Measurements from ENCODE around the gene CMTM6. TPM values are rescaled to one million over a fixed set of nuclear protein-coding genes. Genes with fewer than 3 reads are reported as not detected.
"Not testable (repeated sequence)": the region's sequence is repeated elsewhere in the genome, so short reads cannot be mapped to it uniquely, and the experiment has no call there.

CMTM6 gene
- total and polyA plus RNA-seq, 2 of the 13 experiments (the other 11 are each of a cell fraction or from before 2014, with no cell fraction given) = 25.6 to 55.7 TPM

DNA sequence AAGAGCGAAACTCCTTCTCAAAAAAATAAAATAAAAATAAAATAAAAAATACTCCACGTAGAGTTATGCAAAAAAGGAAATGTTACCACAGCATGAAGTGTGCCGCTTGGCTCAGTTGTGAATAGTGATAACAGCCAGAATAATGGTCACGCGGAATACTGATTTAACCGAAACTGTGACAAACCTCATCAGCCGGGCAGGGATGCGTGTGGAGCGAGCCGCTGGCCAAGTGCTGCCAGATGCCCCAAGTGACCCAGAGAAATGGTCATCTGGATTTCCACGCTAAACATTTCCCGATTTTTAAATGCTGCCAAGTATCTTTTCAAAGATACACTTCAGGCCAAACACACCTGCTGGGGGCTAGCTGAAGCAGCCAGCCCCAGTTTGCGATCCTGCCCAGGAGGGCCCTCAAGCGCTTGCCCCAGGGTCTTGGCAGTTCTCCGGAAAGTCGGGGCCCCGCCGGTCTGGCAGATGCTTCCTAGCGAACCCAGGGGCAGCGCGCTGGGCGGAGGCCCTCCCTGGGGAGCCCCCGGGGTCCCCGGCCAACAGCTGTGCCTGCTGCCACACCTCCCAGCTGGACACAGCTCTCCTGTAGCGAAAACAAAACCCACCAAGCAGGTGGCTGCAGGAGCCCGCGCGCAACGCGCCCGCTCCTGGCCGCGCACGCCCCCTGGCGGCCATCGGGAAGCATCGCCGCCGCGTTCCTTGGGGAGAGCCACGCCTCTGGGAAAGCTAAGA lies 35.1 kb downstream of the CMTM6 start:
- Histone ChIP-seq H4K20me1 (ENCODE audit: insufficient read depth, low read length) (no peaks in the 10 kb centered on the region), H3K4me3 (replicated peaks in 1 of 3; ENCODE audit: insufficient read depth in 1 of 3, low read depth in 2 of 3, low read length in 3 of 3) (no peak overlapping the region), H3K9me3 (ENCODE audit: low read length) (no peaks in the 10 kb centered on the region), H3K4me1 (ENCODE audit: insufficient read depth, low read length) (no peaks in the 10 kb centered on the region), H3K9ac (ENCODE audit: insufficient read depth, low read depth, low read length) (no peak overlapping the region), H3K27ac (ENCODE audit: extremely low read length, insufficient read depth, low read length) (no peak overlapping the region), H3K27me3 (ENCODE audit: control insufficient read depth in 1 of 2, insufficient read depth in 2 of 2, low read length in 2 of 2) (no peaks in the 10 kb centered on the region), H3K4me2 (ENCODE audit: low read depth, low read length) (no peak overlapping the region), H3K36me3 (replicated peaks in 1 of 2; ENCODE audit: control insufficient read depth in 1 of 2, insufficient read depth in 2 of 2, low read length in 2 of 2) (peaks cover 1 to 7% of the 10 kb centered on the region in 2 experiments; a peak in 3 of 5 replicates), H2AFZ (ENCODE audit: low read length) (no peak overlapping the region), H3K79me2 (ENCODE audit: insufficient read depth, low read length) (no peaks in the 10 kb centered on the region)
- CTCF ChIA-PET (ENCODE audit: low intra/inter-chr PET ratio, low total read pairs) = no interaction called here
- no TSS peak for BruUV-seq (replicated peaks)
- no peak for DNase-seq (ENCODE audit: low spot score)
- POLR2A ChIA-PET = no interaction called here
- no peak for TF ChIP-seq SMYD3 (CRISPR knock-in tag; IDR thresholded peaks at IDR 0.05)
- TF ChIP-seq HOXA3 (CRISPR knock-in tag; IDR thresholded peaks at IDR 0.05) = 0 out of 2 replicates have a peak, but pooled peaks have one; percentile 16
- TF ChIP-seq, protein P1, sequence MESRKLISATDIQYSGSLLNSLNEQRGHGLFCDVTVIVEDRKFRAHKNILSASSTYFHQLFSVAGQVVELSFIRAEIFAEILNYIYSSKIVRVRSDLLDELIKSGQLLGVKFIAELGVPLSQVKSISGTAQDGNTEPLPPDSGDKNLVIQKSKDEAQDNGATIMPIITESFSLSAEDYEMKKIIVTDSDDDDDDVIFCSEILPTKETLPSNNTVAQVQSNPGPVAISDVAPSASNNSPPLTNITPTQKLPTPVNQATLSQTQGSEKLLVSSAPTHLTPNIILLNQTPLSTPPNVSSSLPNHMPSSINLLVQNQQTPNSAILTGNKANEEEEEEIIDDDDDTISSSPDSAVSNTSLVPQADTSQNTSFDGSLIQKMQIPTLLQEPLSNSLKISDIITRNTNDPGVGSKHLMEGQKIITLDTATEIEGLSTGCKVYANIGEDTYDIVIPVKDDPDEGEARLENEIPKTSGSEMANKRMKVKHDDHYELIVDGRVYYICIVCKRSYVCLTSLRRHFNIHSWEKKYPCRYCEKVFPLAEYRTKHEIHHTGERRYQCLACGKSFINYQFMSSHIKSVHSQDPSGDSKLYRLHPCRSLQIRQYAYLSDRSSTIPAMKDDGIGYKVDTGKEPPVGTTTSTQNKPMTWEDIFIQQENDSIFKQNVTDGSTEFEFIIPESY (CRISPR knock-in tag; IDR thresholded peaks at IDR 0.05) = peak; percentile 82
- FAIRE-seq = no peak
- no peak for ATAC-seq
- intact Hi-C loops (cut with micrococcal nuclease; ENCODE audit: unreplicated experiment) (no loop called here), in situ Hi-C loops (cut with HindIII; ENCODE audit: extremely low pct_ligation_motif_present, low pct_unique_long_range_greater_than_20kb) (no loop called here)
- WGBS (ENCODE audit: low lambda C conversion rate) = 96% methylated on average over 15 of the region's 41 CpGs

DNA sequence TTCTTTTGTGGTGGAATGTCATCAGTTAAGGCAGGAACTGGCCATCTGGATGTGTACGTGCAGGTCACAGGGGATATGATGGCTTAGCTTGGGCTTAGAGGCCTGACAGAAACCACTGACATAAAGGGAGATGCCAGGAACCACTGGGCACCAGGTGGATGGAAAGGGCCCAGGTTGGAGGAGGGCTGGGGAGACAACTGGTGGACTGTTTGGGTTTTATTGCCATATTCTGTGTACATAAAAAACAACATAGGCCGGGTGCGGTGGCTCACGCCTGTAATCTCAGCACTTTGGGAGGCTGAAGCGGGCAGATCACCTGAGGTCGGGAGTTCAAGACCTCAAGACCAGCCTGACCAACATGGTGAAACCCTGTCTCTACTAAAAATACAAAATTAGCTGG lies 35.8 kb downstream of the CMTM6 start:
- H3K4me2 ChIP-seq (ENCODE audit: low read depth, low read length); BruUV-seq (replicated peaks): not testable (repeated sequence)

DNA sequence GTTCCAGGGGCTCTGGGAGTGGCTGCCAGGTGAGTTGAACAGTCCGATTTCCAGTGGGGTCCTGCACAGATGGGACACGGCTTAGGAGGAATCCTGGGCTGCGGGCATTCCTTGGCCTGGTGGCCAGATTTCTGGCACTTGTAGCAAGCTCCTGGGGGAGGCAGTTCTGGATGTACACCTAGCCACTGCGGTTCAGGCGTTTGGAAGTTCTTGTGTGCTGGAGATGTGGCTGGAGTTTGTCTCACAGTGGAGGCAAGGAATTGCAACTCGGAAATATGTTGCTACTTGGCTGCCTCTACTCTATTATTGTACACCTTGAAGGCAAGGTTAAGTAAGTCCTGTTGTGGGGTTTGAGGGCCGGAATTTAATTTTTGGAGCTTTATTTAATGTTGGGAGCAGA lies 37.9 kb downstream of the CMTM6 start:
- in situ Hi-C loops (cut with HindIII; ENCODE audit: extremely low pct_ligation_motif_present, low pct_unique_long_range_greater_than_20kb); intact Hi-C loops (cut with micrococcal nuclease; ENCODE audit: unreplicated experiment); POLR2A ChIA-PET; BruUV-seq (replicated peaks); H3K4me3 ChIP-seq (replicated peaks in 1 of 3; ENCODE audit: insufficient read depth in 1 of 3, low read depth in 2 of 3, low read length in 3 of 3); H3K79me2 ChIP-seq (ENCODE audit: insufficient read depth, low read length); H2AFZ ChIP-seq (ENCODE audit: low read length); H3K36me3 ChIP-seq (replicated peaks in 1 of 2; ENCODE audit: control insufficient read depth in 1 of 2, insufficient read depth in 2 of 2, low read length in 2 of 2); H4K20me1 ChIP-seq (ENCODE audit: insufficient read depth, low read length); H3K4me1 ChIP-seq (ENCODE audit: insufficient read depth, low read length); H3K27ac ChIP-seq (ENCODE audit: extremely low read length, insufficient read depth, low read length); H3K9ac ChIP-seq (ENCODE audit: insufficient read depth, low read depth, low read length); FAIRE-seq; H3K4me2 ChIP-seq (ENCODE audit: low read depth, low read length); ATAC-seq; H3K9me3 ChIP-seq (ENCODE audit: low read length); H3K27me3 ChIP-seq (ENCODE audit: control insufficient read depth in 1 of 2, insufficient read depth in 2 of 2, low read length in 2 of 2); DNase-seq (ENCODE audit: low spot score); CTCF ChIA-PET (ENCODE audit: low intra/inter-chr PET ratio, low total read pairs): not testable (repeated sequence)
- 98% methylated on average over 7 of the region's 7 CpGs for WGBS (ENCODE audit: low lambda C conversion rate)

More for the DNA sequence above, 35.8 kb downstream of the CMTM6 start:
- H3K4me3 ChIP-seq (replicated peaks in 1 of 3; ENCODE audit: insufficient read depth in 1 of 3, low read depth in 2 of 3, low read length in 3 of 3); intact Hi-C loops (cut with micrococcal nuclease; ENCODE audit: unreplicated experiment); ATAC-seq; H3K79me2 ChIP-seq (ENCODE audit: insufficient read depth, low read length); H4K20me1 ChIP-seq (ENCODE audit: insufficient read depth, low read length); H3K9ac ChIP-seq (ENCODE audit: insufficient read depth, low read depth, low read length); FAIRE-seq; CTCF ChIA-PET (ENCODE audit: low intra/inter-chr PET ratio, low total read pairs); in situ Hi-C loops (cut with HindIII; ENCODE audit: extremely low pct_ligation_motif_present, low pct_unique_long_range_greater_than_20kb); H3K4me1 ChIP-seq (ENCODE audit: insufficient read depth, low read length); H3K9me3 ChIP-seq (ENCODE audit: low read length); H3K36me3 ChIP-seq (replicated peaks in 1 of 2; ENCODE audit: control insufficient read depth in 1 of 2, insufficient read depth in 2 of 2, low read length in 2 of 2); POLR2A ChIA-PET; DNase-seq (ENCODE audit: low spot score); H2AFZ ChIP-seq (ENCODE audit: low read length); H3K27me3 ChIP-seq (ENCODE audit: control insufficient read depth in 1 of 2, insufficient read depth in 2 of 2, low read length in 2 of 2); H3K27ac ChIP-seq (ENCODE audit: extremely low read length, insufficient read depth, low read length): not testable (repeated sequence)
- 100% methylated on average over 6 of the region's 6 CpGs for WGBS (ENCODE audit: low lambda C conversion rate)

DNA sequence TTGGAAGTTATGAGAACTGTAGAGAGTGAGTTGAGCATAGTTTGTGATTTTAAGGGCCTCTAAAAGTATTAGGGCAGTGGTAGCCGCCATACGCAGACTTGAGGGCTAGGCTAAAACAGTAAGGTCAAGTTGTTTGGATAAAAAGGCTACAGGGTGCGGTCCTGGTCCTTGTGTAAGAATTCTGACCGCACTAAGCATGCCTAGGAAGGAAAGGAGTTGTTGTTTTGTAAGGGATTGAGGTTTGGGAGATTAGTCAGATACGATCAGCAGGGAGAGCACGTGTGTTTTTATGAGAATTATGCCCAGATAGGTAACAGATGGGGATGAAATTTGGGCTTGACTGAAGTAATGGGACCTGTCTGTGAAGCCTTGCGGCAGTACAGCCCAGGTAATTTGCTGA lies 39.2 kb downstream of the CMTM6 start:
- not testable (repeated sequence) for ATAC-seq; H3K79me2 ChIP-seq (ENCODE audit: insufficient read depth, low read length)

More for the DNA sequence above, 39.2 kb downstream of the CMTM6 start:
- H3K36me3 ChIP-seq (replicated peaks in 1 of 2; ENCODE audit: control insufficient read depth in 1 of 2, insufficient read depth in 2 of 2, low read length in 2 of 2); H4K20me1 ChIP-seq (ENCODE audit: insufficient read depth, low read length); H3K27ac ChIP-seq (ENCODE audit: extremely low read length, insufficient read depth, low read length); H3K9ac ChIP-seq (ENCODE audit: insufficient read depth, low read depth, low read length); DNase-seq (ENCODE audit: low spot score); CTCF ChIA-PET (ENCODE audit: low intra/inter-chr PET ratio, low total read pairs); in situ Hi-C loops (cut with HindIII; ENCODE audit: extremely low pct_ligation_motif_present, low pct_unique_long_range_greater_than_20kb); intact Hi-C loops (cut with micrococcal nuclease; ENCODE audit: unreplicated experiment); H3K4me2 ChIP-seq (ENCODE audit: low read depth, low read length); H3K4me3 ChIP-seq (replicated peaks in 1 of 3; ENCODE audit: insufficient read depth in 1 of 3, low read depth in 2 of 3, low read length in 3 of 3); BruUV-seq (replicated peaks); FAIRE-seq; POLR2A ChIA-PET; H3K9me3 ChIP-seq (ENCODE audit: low read length); H3K27me3 ChIP-seq (ENCODE audit: control insufficient read depth in 1 of 2, insufficient read depth in 2 of 2, low read length in 2 of 2); H2AFZ ChIP-seq (ENCODE audit: low read length); H3K4me1 ChIP-seq (ENCODE audit: insufficient read depth, low read length): not testable (repeated sequence)
- WGBS (ENCODE audit: low lambda C conversion rate) = 95% methylated on average over 7 of the region's 7 CpGs
